Stimulated activated CD4-positive, alpha-beta T cell treated with anti-CD3 and anti-CD28 coated beads, Interleukin-15, amount 100 ng/mL, for 1 hour (primary cell): Measurements from ENCODE around the gene STEAP4.

Experiments
- DNase-seq, 2 donors: peaks; one replicate each; pipeline ENCODE4 v3.0.0-alpha.2; 2020; ENCODE audit warnings: low read depth in 1 of 2, low spot score in 1 of 2

The STEAP4 gene

DNA sequence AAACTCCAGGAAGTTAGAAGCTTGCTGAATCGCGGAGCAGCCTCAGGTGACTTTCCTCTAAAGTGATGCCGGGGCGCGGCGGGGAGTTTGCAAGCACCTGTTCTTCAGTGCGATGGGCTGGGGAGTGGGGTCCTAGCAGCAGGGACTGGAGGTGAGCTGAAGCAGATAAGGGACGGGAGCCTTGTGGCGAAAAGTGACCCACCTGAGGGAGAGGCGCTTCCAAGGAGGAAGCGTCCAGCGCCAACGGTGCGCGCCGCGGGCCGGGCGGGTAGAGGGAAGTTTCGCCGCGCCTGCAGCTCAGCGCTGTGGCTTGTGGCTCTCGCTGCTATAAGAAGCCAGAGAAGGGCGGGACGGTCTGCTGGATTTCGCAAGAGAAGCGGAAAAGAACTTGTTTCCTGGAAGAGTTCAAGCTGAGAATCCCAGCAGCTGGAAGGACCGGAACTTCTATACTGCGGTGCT is at the start of gene STEAP4:
Gene STEAP4 (minus strand): TSS at position 305 of the 459 bp plus-strand sequence. CDS start 22,625 bp downstream, outside the sequence.
- DNase-seq, result no peak

DNA sequence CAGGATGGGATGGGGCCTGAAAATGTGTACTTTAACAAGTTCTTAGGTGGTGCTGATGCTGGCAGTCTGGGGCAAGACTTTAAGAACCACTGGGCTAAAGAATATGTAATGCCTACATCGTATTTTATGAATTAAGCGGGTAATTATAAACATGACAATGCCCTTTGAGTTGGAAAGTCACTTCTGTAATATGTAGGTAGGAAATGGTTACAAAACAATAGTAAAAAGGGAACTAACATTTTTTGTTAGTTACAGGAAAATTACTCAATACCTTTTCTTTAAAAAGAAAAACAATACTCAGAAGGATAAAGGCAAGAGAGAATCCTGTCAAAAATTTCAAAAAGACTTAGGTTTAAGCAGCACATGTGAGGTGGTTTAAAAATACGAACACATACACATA is 48.3 kb upstream of the STEAP4 start:
- no peak for DNase-seq

DNA sequence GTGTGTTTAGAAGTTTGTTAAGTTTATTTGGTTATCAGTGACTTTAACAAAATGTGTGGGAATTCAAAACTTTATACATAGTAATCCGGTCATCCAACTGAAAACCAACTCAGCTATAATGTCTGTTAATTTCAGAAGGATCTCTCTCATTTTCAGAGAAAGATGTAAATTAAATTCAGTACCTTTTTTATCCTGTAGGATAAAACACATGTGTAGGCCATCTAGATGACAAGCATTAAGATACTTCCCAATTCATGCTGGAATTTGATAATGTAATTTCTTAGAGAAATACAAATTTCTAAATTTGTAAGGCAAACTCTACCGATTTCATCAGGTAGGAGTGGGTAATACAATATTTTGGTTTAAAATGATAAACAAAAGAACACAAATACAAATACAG is 43.4 kb upstream of the STEAP4 start:
- DNase-seq, result no peak

GRCh38 chr7:88347517-88347916 is 40.8 kb upstream of the STEAP4 start:
- DNase-seq, result no peak

GRCh38 chr7:88347090-88347489 is 40.4 kb upstream of the STEAP4 start:
- DNase-seq, result no peak

- no peak for DNase-seq
Measured at GRCh38 chr7:88346357-88346756, 39.7 kb upstream of the STEAP4 start.

- no peak for DNase-seq
Measured at GRCh38 chr7:88344956-88345832, 38.5 kb upstream of the STEAP4 start.

GRCh38 chr7:88344271-88344670 is 37.6 kb upstream of the STEAP4 start:
- no peak for DNase-seq

GRCh38 chr7:88339195-88339922 is 32.7 kb upstream of the STEAP4 start:
- DNase-seq, result no peak

- DNase-seq, result no peak
Measured at GRCh38 chr7:88338503-88338902, 31.8 kb upstream of the STEAP4 start.

DNA sequence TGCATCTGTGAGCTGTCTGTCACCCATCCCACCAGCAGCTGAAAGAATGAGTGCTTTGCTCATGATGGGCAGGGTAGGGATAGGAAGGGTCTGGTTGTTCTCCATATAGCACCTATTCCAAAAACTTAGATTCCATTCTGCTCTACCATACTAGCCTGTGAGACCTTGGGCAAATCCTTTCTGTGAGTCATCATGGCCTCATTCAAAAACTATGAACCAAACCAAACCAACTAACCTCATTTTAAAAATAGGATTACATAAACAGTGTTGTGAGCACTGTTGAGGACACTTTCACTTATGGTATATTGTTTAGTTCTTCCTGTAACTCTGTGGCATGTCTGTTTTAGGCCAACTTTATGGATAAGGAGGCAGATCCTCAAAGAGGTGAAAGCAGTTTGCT is 30.9 kb upstream of the STEAP4 start:
- no peak for DNase-seq

DNA sequence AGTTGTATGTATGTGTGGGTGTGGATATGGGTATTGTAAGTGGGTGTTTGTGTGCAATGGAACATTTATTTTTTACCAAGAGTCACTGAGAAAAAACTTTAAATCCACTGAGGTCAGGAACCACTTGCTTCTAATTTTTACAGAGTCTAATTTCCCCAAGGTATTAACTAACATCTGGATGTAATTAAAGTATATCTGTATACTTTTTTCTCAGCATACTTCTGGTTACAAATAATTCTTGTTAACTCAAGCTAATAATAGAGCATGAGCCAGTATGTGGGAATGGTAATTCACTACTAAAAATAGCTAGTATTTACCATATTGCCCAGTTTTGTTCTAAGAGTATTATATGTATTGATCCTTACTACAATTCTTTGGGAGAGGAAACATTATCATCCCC is 24.6 kb upstream of the STEAP4 start:
- DNase-seq, result no peak

GRCh38 chr7:88329532-88330463 is 23.1 kb upstream of the STEAP4 start:
- no peak for DNase-seq

DNA sequence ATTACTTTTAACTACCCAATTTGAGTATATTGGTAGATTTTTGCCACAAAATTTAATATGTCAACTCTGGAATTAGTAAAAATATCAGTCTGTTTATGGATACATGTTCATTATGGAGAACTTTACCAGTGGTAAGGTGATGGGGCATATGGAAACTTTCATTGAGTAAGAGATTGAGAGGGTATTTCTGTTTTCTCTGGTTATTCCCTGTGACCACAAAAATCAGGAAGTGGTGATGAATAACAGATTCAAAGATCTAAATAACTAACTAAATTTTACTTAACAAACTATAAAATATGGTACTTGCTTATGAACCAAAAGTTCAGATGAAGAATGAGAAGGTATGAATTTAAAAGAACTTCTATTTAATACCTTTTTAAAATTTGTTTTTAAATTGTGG is 22.1 kb upstream of the STEAP4 start:
- DNase-seq, result no peak

DNA sequence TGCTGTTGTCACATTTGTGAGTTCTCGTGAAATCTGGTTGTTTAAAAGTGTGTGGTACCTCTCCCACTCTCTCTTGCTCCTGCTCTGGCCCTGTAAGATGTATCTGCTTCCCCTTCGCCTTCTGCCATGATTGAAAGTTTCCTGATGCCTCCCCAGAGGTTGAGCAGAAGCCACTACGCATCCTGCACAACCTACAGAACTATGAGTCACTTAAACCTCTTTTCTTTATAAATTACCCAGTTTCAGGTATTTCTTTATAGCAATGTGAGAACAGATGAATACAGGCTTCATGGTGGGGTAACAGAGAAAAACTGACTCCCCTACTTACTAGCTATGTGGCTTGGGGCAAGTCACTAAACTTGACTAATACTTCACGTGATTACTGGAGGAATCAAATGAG is 18.0 kb upstream of the STEAP4 start:
- DNase-seq, result no peak

GRCh38 chr7:88322151-88322550 is 15.5 kb upstream of the STEAP4 start:
- no peak for DNase-seq

DNA sequence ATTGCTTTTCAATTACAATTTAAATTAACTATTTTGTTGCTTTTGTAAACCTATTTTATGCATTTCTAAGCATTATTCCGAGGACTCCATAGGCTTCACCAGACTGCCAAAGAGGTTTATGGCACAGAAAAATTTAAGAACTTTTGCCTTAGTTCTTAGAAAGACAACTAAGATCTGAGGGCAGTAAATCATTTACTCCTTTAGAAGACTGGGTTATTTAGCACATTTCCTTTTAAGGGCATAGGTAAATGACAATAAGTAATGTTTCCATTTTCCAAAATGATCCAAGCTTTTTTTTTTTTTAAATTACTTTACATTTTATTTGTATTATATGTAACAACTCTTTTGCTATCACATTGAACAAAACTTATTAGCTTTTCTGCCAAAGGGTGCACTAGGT is 15.0 kb upstream of the STEAP4 start:
- DNase-seq, result no peak

GRCh38 chr7:88318196-88318595 is 11.5 kb upstream of the STEAP4 start:
- DNase-seq, result no peak

DNA sequence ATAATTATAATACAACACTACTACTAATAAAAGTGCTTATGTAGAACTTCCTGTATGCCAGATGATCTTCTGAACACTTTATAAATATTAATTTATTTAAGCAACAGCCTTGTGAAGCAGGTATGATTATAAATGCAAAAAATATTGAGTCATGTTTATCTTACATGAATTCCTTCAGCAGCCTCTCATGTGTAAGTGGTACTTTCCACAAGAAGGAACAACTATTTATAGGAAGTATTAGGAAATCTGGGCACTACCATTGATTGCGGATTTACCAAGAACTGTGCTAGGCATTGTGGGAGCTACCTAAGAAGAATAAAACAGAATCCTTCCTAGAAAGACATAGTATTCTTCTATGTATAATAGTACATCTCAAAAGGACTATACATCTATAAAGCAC is 10.7 kb upstream of the STEAP4 start:
- no peak for DNase-seq

DNA sequence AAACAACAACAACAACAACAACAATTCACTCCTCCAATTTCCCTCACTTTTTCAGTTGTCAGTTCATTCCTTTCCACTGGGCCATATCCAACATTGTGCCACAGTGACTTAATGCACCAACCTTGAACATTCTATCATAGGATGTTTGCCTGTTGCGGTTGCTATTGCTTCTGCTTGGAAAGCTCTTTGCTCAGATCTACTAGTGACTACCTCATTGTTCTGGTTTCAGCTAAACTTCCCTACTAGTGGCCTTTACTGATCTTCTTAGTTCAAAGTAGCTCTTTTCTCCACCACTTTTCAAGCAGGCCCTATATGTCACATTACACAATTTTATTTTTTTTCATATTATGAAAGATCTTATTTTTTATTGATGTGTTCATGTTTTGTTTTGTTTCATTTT is 9.8 kb upstream of the STEAP4 start:
- no peak for DNase-seq

GRCh38 chr7:88315522-88315921 is 8.8 kb upstream of the STEAP4 start:
- no peak for DNase-seq
